GM13977 (cell line): ENCODE measurements around the gene FCN3.
"Not testable (repeated sequence)": the region's sequence is repeated elsewhere in the genome, so short reads cannot be mapped to it uniquely, and the experiment has no call there.

ENCODE experiments used
- DNase-seq: peaks from one replicate; pipeline ENCODE4 v3.0.0; 2012; ENCODE audit warnings: low spot score
- in situ Hi-C: fragments of 300-500 bp; cut with MboI; formaldehyde crosslinking; loops from one replicate; pipeline ENCODE4 v1.12.0; 2022; ENCODE audit warnings: low sequenced_read_pairs, low pct_unique_long_range_greater_than_20kb, mixed read lengths, inconsistent platforms; ENCODE audit not compliant: unreplicated experiment
- TF ChIP-seq, protein P1 (sequence below): IDR thresholded peaks from 2 replicates; pipeline ENCODE4 v1.5.1; 2012; ENCODE audit warnings: mild to moderate bottlenecking, control low read depth; ENCODE audit not compliant: insufficient read depth; ENCODE audit errors: extremely low read depth, missing control alignments

Gene FCN3

DNA sequence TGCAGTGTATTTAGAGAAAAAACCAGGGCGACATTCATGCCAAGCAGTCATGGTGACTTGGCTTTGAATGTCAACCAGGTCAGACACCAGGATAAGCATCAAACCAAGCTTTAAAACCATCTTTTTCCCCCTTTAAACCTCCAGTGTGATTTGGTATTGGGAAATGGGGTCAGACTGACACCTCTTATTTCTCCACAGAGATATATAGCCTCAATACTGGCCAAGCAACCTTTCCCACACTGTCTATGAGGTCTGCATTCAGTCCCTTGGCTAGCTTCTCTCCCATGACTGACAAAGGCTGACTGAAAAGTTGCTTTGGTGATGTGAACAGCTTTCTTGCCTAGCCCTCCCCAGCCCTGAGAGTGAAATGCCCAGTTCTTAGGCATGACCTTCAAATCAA, 39.5 kb upstream of the FCN3 start:
- no peak for DNase-seq
- TF ChIP-seq, protein P1, sequence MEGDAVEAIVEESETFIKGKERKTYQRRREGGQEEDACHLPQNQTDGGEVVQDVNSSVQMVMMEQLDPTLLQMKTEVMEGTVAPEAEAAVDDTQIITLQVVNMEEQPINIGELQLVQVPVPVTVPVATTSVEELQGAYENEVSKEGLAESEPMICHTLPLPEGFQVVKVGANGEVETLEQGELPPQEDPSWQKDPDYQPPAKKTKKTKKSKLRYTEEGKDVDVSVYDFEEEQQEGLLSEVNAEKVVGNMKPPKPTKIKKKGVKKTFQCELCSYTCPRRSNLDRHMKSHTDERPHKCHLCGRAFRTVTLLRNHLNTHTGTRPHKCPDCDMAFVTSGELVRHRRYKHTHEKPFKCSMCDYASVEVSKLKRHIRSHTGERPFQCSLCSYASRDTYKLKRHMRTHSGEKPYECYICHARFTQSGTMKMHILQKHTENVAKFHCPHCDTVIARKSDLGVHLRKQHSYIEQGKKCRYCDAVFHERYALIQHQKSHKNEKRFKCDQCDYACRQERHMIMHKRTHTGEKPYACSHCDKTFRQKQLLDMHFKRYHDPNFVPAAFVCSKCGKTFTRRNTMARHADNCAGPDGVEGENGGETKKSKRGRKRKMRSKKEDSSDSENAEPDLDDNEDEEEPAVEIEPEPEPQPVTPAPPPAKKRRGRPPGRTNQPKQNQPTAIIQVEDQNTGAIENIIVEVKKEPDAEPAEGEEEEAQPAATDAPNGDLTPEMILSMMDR: no peak
- in situ Hi-C loops: no loop called here

DNA sequence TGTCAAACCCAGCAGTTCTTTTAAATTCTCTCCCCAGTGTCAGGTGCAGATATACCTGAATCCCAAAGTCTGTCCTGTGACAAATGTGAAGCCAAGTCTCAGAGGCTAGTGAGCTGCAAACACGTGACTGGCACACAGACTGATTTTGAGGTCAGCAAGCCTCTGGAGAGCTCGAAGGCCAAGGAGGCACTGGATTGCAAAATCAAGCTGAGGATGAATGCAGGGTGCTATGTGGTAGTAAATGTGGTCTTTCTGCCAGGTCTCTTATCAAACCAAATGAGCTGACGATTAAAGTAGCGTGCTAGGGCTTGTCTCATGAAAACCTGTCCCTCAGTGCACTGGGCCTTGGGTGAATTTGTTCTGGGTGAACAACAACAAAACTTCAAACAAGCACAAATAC, 38.4 kb upstream of the FCN3 start:
- TF ChIP-seq, protein P1: no peak
- in situ Hi-C loops: no loop called here
- DNase-seq: no peak

GRCh38 chr1:27412502-27412901, 37.9 kb upstream of the FCN3 start:
- TF ChIP-seq, protein P1: no peak
- in situ Hi-C loops: no loop called here
- no peak for DNase-seq

DNA sequence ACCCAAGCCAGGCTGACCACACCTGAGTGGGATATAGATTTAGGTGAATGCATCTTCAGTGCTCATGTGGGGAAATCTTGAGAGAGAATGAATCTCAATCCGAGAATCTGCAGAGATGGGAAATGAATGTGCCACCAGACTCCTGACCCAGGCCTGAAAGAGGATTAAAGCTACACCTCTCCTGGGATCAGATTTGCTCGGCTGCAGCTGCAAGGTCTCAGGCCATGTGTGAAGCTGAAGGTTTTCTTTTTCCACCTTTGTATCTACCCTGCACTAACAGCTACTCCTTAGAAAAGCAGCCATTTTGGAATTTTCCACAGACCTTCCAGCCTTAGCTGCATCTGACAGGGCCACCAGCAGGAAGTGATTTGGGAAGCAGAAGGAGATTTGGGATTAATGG, 36.1 kb upstream of the FCN3 start:
- TF ChIP-seq, protein P1: no peak
- in situ Hi-C loops: no loop called here
- DNase-seq: no peak

GRCh38 chr1:27409669-27410068, 35.0 kb upstream of the FCN3 start:
- in situ Hi-C loops: no loop called here
- no peak for DNase-seq

GRCh38 chr1:27408151-27408550, 33.5 kb upstream of the FCN3 start:
- in situ Hi-C loops: no loop called here
- DNase-seq: no peak

More at GRCh38 chr1:27409669-27410068, 35.0 kb upstream of the FCN3 start:
- TF ChIP-seq, protein P1: no peak

DNA sequence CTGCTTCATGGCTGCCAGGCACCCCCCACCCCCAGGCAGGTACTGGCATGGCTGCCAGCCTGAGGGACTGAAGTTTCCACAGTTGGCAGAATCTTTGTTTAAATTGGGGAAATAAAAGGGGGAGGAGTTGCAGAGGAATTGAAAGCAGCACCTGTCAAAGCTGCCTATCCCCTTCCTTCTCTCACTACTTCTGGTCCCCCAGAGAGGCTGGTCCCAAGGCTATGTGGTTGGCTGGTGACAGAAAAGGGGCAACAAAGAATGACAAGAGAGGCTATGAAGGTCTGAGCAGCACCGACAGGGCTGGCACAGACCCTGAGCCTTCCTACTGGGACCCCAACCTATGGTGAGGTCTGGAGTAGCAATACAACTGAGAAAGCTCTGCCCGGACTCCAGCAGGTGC, 32.2 kb upstream of the FCN3 start:
- DNase-seq, in situ Hi-C loops: not testable (repeated sequence)

More at GRCh38 chr1:27408151-27408550, 33.5 kb upstream of the FCN3 start:
- TF ChIP-seq, protein P1: no peak
